Measurements from ENCODE around the gene SMAP2.
A peak's percentile ranks its signal among the peaks of the same experiment; 100 is the strongest.

Gene SMAP2

DNA sequence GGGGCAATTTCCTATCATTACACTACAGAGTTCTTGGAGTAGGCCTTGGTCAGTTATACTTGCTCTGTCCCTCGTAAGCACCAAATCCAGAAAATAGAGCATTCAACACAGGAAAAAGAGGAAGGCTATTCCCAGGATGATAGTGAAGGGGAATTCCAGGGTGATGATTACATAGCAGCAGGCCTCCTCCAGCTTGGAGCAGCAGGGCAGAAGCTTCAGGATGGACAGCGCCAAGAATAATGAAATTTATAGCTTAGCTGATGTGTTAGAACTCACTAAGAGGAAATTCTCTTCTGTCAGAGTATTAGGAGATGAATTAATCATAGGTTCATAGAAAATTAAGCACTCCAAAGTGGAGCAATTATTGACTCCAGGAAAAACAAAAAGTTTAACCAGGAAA, 10.8 kb upstream of the SMAP2 start:
- in situ Hi-C loops (cut with HindIII; ENCODE audit: low pct_ligation_motif_present, low pct_unique_long_range_greater_than_20kb, low sequenced_read_pairs) = no loop called here
- DNase-seq = peak; percentile 19

DNA sequence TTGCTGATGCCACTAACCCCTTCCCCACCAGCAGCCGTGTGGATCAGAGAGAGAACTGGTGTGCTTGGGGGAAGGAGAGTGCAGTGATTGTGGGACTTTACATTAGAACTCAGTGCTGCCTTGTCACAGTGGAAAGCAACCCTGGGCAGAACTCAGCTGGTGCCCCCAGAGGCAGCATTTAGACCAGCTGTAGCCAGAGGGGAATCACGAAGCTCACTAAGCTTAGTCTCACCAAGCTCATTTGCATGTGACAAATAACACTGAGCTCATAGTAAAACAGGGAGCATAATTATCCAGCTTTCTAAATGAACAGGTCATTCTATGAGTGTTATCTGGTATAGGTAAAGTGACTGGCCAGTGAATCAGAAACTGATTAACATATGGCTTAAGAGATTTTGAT, 9.8 kb upstream of the SMAP2 start:
- in situ Hi-C loops (cut with HindIII; ENCODE audit: low pct_ligation_motif_present, low pct_unique_long_range_greater_than_20kb, low sequenced_read_pairs) = no loop called here
- DNase-seq = no peak

DNA sequence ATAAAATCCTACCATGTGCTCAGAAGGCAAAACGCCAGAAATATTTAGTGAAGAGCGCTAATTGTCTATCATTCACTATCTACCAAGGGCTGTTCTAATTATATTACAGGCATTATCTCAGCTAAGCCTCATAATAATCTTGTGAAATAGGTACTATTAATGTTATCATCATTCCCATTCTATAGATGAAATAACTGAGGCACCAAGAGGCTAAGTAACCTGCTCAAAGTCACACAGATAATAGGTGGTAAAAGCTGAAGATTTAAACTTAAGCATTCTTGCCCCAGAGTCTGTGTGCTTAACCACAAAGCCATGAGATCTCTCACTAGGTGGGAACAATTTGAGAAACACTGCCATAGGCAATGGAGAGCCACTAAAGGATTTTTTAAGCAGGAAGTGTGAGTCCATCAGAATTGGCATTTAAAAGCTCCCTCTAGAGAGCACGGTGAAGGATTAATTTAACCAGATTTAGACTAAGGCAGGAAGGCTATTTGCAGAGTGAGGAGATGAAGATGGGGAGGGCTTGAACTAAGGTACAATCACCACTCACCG, 1.7 kb upstream of the SMAP2 start:
- DNase-seq = no peak
- in situ Hi-C loops (cut with HindIII; ENCODE audit: low pct_ligation_motif_present, low pct_unique_long_range_greater_than_20kb, low sequenced_read_pairs) = no loop called here

DNA sequence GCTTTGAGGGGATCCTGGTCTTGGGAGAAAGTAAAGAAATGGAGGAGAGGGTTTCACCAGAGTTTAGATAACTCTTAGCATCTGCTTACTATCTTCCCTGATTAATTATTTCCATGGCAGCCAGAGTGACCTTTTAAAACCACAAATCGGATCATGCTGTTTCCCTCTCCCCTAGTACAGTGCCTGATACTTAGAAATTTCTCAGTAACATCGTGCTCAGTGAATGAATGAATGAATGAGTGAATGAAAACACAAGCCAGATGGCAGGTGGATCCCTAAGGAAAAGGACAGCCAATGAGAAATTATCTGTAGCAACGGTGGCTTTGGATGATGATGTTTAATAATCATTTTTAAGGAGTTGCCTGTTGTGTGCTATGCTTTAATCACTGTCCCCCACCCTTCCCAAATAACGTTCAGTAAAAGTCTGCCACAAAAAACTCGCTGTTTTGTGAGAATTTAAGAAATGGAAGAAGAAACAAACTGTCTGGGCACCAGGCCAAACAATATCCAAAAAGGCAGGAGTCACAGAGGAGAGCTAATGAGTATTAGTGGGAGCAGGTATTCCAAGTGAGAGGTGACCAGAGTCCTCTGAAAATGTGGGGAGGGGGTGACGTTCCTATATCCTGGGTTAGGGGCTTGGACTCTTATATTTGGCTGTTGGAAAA, 737 bp upstream of the SMAP2 start:
- DNase-seq = no peak
- in situ Hi-C loops (cut with HindIII; ENCODE audit: low pct_ligation_motif_present, low pct_unique_long_range_greater_than_20kb, low sequenced_read_pairs) = no loop called here

- in situ Hi-C loops (cut with HindIII; ENCODE audit: low pct_ligation_motif_present, low pct_unique_long_range_greater_than_20kb, low sequenced_read_pairs) = no loop called here
- DNase-seq = no peak
Observed at GRCh38 chr1:40377512-40377911, 4.0 kb downstream of the SMAP2 start.

DNA sequence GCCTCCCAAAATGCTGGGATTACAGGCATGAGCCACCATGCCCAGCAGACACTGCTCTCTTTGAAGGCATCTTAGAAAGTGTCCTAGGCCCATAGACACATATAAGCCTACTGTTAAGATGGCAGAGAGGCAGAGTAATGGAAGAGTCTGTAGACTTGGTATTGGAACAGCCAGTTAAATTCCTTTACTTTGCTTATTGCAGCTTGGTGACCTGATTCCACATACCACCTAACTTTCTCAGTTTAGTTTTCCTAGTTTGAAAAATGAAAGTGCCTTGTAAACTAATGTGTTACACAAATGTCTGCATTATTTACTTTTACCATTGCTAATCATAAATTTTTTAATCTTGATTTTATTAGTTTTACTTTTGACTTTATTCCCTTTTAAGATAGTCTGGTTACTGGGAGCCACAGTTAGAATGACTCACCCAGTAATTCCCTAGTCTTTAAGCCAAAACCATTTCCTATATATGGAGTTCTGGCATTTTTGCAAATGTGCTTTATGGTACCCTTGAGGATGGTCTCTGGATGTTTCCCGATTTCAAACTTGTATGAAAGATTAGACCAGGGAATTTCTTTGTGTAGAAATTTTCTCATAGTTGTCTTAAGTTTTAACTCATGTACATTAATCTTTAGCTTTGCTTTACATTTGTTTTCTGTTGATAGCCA, 6.4 kb downstream of the SMAP2 start:
- DNase-seq = no peak

GRCh38 chr1:40380817-40381216, 7.3 kb downstream of the SMAP2 start:
- no peak for DNase-seq
- in situ Hi-C loops (cut with HindIII; ENCODE audit: low pct_ligation_motif_present, low pct_unique_long_range_greater_than_20kb, low sequenced_read_pairs) = no loop called here

More for the DNA sequence above, 6.4 kb downstream of the SMAP2 start:
- in situ Hi-C loops (cut with HindIII; ENCODE audit: low pct_ligation_motif_present, low pct_unique_long_range_greater_than_20kb, low sequenced_read_pairs) = no loop called here

- in situ Hi-C loops (cut with HindIII; ENCODE audit: low pct_ligation_motif_present, low pct_unique_long_range_greater_than_20kb, low sequenced_read_pairs) = no loop called here
- DNase-seq = no peak
Observed at GRCh38 chr1:40381268-40382107, 8.0 kb downstream of the SMAP2 start.

- in situ Hi-C loops (cut with HindIII; ENCODE audit: low pct_ligation_motif_present, low pct_unique_long_range_greater_than_20kb, low sequenced_read_pairs) = no loop called here
- DNase-seq = no peak
Observed at GRCh38 chr1:40382108-40382460, 8.6 kb downstream of the SMAP2 start.

DNA sequence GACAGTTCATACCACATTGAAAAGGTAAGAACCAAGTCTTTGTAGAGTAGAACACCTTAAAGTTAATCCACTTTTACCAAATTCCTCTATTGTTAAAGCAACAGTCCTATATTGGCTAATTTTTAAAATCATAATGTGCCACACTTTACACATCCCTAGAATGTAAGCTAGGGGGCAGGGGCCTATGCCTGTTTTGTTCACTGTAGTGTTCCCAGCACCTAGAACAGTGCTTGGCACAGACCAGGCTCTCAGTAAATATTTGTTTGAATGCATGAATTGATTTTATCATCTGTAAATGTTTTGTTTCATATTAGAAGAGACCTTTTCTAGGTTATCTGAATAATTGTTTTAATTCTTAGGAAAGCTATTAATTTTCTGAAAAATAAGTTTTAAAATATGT, 9.1 kb downstream of the SMAP2 start:
- in situ Hi-C loops (cut with HindIII; ENCODE audit: low pct_ligation_motif_present, low pct_unique_long_range_greater_than_20kb, low sequenced_read_pairs) = no loop called here
- DNase-seq = no peak

DNA sequence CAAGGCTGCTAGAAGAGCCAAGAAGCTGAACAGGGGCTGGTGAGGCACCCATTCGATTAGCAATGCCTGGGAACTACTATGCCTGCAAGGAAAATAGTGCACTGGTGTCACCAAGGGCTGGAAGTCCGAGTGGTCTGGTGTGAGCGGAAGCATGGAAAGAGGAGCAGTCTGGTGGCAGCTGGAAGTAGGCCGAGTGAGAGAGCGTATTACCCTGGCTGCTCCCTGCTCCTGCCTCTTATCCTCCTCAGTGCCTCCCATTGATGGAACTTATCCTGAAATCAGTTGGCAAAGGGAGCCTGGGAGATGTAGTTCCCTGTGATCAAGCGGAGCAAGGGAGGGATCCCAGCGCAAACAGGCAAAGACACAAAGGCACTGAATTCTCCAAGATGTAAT, 9.6 kb downstream of the SMAP2 start:
- in situ Hi-C loops (cut with HindIII; ENCODE audit: low pct_ligation_motif_present, low pct_unique_long_range_greater_than_20kb, low sequenced_read_pairs) = no loop called here
- no peak for DNase-seq

GRCh38 chr1:40383488-40384412, 10.2 kb downstream of the SMAP2 start:
- in situ Hi-C loops (cut with HindIII; ENCODE audit: low pct_ligation_motif_present, low pct_unique_long_range_greater_than_20kb, low sequenced_read_pairs) = no loop called here
- DNase-seq = no peak

- DNase-seq = no peak
- in situ Hi-C loops (cut with HindIII; ENCODE audit: low pct_ligation_motif_present, low pct_unique_long_range_greater_than_20kb, low sequenced_read_pairs) = no loop called here
Observed at GRCh38 chr1:40384413-40384762, 10.9 kb downstream of the SMAP2 start.

- in situ Hi-C loops (cut with HindIII; ENCODE audit: low pct_ligation_motif_present, low pct_unique_long_range_greater_than_20kb, low sequenced_read_pairs) = no loop called here
- DNase-seq = no peak
Observed at GRCh38 chr1:40384887-40385286, 11.4 kb downstream of the SMAP2 start.

- DNase-seq = no peak
- in situ Hi-C loops (cut with HindIII; ENCODE audit: low pct_ligation_motif_present, low pct_unique_long_range_greater_than_20kb, low sequenced_read_pairs) = no loop called here
Observed at GRCh38 chr1:40385437-40386358, 12.2 kb downstream of the SMAP2 start.

- in situ Hi-C loops (cut with HindIII; ENCODE audit: low pct_ligation_motif_present, low pct_unique_long_range_greater_than_20kb, low sequenced_read_pairs) = no loop called here
- no peak for DNase-seq
Observed at GRCh38 chr1:40386359-40386723, 12.8 kb downstream of the SMAP2 start.

DNA sequence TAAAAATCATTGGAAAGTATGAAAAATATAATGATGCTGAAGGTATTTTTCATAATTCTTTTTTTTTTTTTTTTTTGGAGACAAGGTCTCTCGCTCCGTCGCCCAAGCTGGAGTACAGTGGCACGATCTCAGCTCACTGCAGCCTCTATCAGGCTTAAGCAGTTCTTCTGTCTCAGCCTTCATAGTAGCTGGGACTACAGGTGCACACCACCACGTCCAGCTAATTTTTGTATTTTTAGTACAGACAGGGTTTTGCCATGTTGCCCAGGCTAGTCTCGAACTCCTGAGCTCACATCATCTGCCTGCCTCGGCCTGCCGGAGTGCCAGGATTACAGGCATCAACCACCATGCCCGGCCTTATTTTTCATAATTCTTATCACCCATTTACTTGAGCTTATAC, 13.3 kb downstream of the SMAP2 start:
- no peak for DNase-seq
- in situ Hi-C loops (cut with HindIII; ENCODE audit: low pct_ligation_motif_present, low pct_unique_long_range_greater_than_20kb, low sequenced_read_pairs) = no loop called here
